ENCODE measurements around the gene MBP. TPM values are rescaled to one million over a fixed set of nuclear protein-coding genes. Genes with fewer than 3 reads are reported as not detected.

Gene MBP
- total and polyA plus RNA-seq, 2 donors (not counting 3 experiments of a cell fraction or from before 2014, with no cell fraction given), result 1.7 to 2.3 TPM

- H3K27ac ChIP-seq (ENCODE audit: insufficient read depth, low read depth, low read length), result no peak overlapping the region
- no peaks in the 10 kb centered on the region for H3K9me1 ChIP-seq (replicated peaks; ENCODE audit: control insufficient read depth, extremely low read depth, insufficient read depth, low read length)
- H3K9ac ChIP-seq (replicated peaks; ENCODE audit: extremely low read depth, insufficient read depth, low read length), result no peak overlapping the region
- H3K4me2 ChIP-seq (ENCODE audit: insufficient read depth, low read length), result no peak overlapping the region
- intact Hi-C loops (cut with micrococcal nuclease), result no loop called here
- FAIRE-seq (no peak), DNase-seq (ENCODE audit: low read depth, low spot score) (no peak)
- no peaks in the 10 kb centered on the region for H4K20me1 ChIP-seq (replicated peaks; ENCODE audit: control insufficient read depth, extremely low read depth, insufficient read depth, low read length)
- POLR2A ChIA-PET, result no interaction called here
- no peaks in the 10 kb centered on the region for H3K36me3 ChIP-seq (ENCODE audit: control insufficient read depth in 2 of 2, extremely low read depth in 1 of 2, insufficient read depth in 2 of 2, low read length in 2 of 2)
- TF ChIP-seq JUN (IDR thresholded peaks at IDR 0.05; ENCODE audit: borderline replicate concordance, insufficient read depth, insufficient read length, low read depth) (no peak), POLR2A (IDR thresholded peaks at IDR 0.05; ENCODE audit: low read depth, low read length) (no peak), FOS (IDR thresholded peaks at IDR 0.05; ENCODE audit: borderline replicate concordance, insufficient read depth, low read length) (no peak), MAX (IDR thresholded peaks at IDR 0.05; ENCODE audit: insufficient read depth, insufficient read length) (no peak), EZH2 (IDR thresholded peaks at IDR 0.05; ENCODE audit: borderline replicate concordance, low read depth, low read length, severe bottlenecking) (no peak), POLR2AphosphoS5 (IDR thresholded peaks at IDR 0.05; ENCODE audit: insufficient read depth, low read depth, low read length) (no peak), MYC (IDR thresholded peaks at IDR 0.05; ENCODE audit: low read depth, low read length) (no peak), CTCF (IDR thresholded peaks at IDR 0.05; ENCODE audit: extremely low read depth in 1 of 2, insufficient read depth in 1 of 2, low read depth in 1 of 2, low read length in 2 of 2) (no peak), GATA2 (IDR thresholded peaks at IDR 0.05; ENCODE audit: insufficient read depth, insufficient read length, low read depth, low read length) (no peak)
- H3K27me3 ChIP-seq (ENCODE audit: control insufficient read depth in 2 of 2, insufficient read depth in 2 of 2, low read length in 2 of 2), result peaks cover 4 to 15% of the 10 kb centered on the region in 2 experiments
- dilution Hi-C loops (cut with MboI; ENCODE audit: extremely low pct_ligation_motif_present, low sequenced_read_pairs), result no loop called here
- H3K9me3 ChIP-seq (replicated peaks; ENCODE audit: control insufficient read depth, insufficient read depth, low read length), result no peaks in the 10 kb centered on the region
- H3K79me2 ChIP-seq (ENCODE audit: control insufficient read depth, insufficient read depth, low read length), result no peaks in the 10 kb centered on the region
- no peak overlapping the region for H2AFZ ChIP-seq (ENCODE audit: low read depth, low read length)
- no peaks in the 10 kb centered on the region for H3K4me1 ChIP-seq (ENCODE audit: control insufficient read depth, extremely low read depth, insufficient read depth, low read length)
- H3K4me3 ChIP-seq (replicated peaks in 1 of 3; ENCODE audit: insufficient read depth in 1 of 3, low read depth in 1 of 3, low read length in 3 of 3), result no peak overlapping the region
- BruUV-seq (replicated peaks), result no TSS peak
- CTCF ChIA-PET, result interaction anchor here (0.8 to 2.4 kb wide), 7 partner anchors 12 to 217 kb away, joined by 3 to 30 read pairs (median 6); no protein-coding TSS in a partner anchor
These were observed 136.2 kb downstream of the MBP start for GRCh38 chr18:76996429-76996828.

Measured in endothelial cell of umbilical vein (primary cell).